HepG2 (cell line): ENCODE data around the gene ABCC1. TPM values are rescaled to one million over a fixed set of nuclear protein-coding genes. Genes with fewer than 3 reads are reported as not detected.

ENCODE experiments used
- ADNP ChIP-seq: sonication (generic); formaldehyde crosslinking; IDR thresholded peaks from 2 replicates; pipeline ENCODE4 v1.4.0; 2020; ENCODE audit warnings: missing genetic modification reagents
- ATRX ChIP-seq: sonication (generic); formaldehyde crosslinking; IDR thresholded peaks from 2 replicates; pipeline ENCODE4 v1.4.0; 2020; ENCODE audit warnings: missing genetic modification reagents, borderline replicate concordance
- FOSL1 ChIP-seq: sonication (generic); formaldehyde crosslinking; IDR thresholded peaks from 2 replicates; pipeline ENCODE4 v1.9.0; 2021; ENCODE audit warnings: missing genetic modification reagents, borderline replicate concordance
- FOXP1 ChIP-seq, 2 experiments: fragments of 450-650 bp in 1 of 2; IDR thresholded peaks; 2 replicates each; pipeline ENCODE4 v1.6.1; 2017 to 2018; ENCODE audit warnings: antibody characterized with exemption in 1 of 2
- GATAD2A ChIP-seq: IDR thresholded peaks from 2 replicates; pipeline ENCODE4 v1.6.1; 2016
- GPN1 ChIP-seq: sonication (generic); formaldehyde crosslinking; IDR thresholded peaks from 2 replicates; pipeline ENCODE4 v1.5.1; 2020; ENCODE audit warnings: missing genetic modification reagents, borderline replicate concordance
- JUN ChIP-seq: sonication (generic); formaldehyde crosslinking; IDR thresholded peaks from 2 replicates; pipeline ENCODE4 v1.4.0; 2020; ENCODE audit warnings: mild to moderate bottlenecking, missing genetic modification reagents
- KDM5B ChIP-seq: sonication (generic); formaldehyde crosslinking; IDR thresholded peaks from 2 replicates; pipeline ENCODE4 v1.4.0; 2020; ENCODE audit warnings: missing genetic modification reagents, mild to moderate bottlenecking, borderline replicate concordance
- MAZ ChIP-seq, 2 experiments: sonication (generic) in 1 of 2; formaldehyde crosslinking in 1 of 2; IDR thresholded peaks; 2 replicates each; pipeline versions ENCODE4 v1.5.0 to v1.6.1; 2012 to 2020; ENCODE audit warnings: low read depth in 2 of 2, mild to moderate bottlenecking in 2 of 2, borderline replicate concordance in 1 of 2, improper control_type of control experiment in 1 of 2, low read length in 1 of 2, missing genetic modification reagents in 1 of 2, moderate library complexity in 1 of 2
- NFATC3 ChIP-seq: sonication (generic); formaldehyde crosslinking; IDR thresholded peaks from 2 replicates; pipeline ENCODE4 v1.5.1; 2020; ENCODE audit warnings: mild to moderate bottlenecking, missing genetic modification reagents
- PRMT3 ChIP-seq: sonication (generic); formaldehyde crosslinking; IDR thresholded peaks from 2 replicates; pipeline ENCODE4 v1.8.1; 2022; ENCODE audit warnings: low read depth, mild to moderate bottlenecking, moderate library complexity, missing genetic modification reagents, borderline replicate concordance
- RCOR2 ChIP-seq: IDR thresholded peaks from 2 replicates; pipeline ENCODE4 v1.6.1; 2016; ENCODE audit warnings: missing biosample characterization, missing genetic modification reagents
- RXRB ChIP-seq: IDR thresholded peaks from 2 replicates; pipeline ENCODE4 v1.6.1; 2016; ENCODE audit warnings: borderline replicate concordance, missing genetic modification reagents, missing compliant biosample characterization
- SIN3A ChIP-seq: IDR thresholded peaks from 2 replicates; pipeline ENCODE4 v1.6.1; 2011; ENCODE audit warnings: low read depth, mild to moderate bottlenecking, control low read depth, low read length, borderline replicate concordance
- SOX13 ChIP-seq, 3 experiments: fragments of 450-650 bp in 1 of 3; sonication (generic) in 1 of 3; formaldehyde crosslinking in 1 of 3; IDR thresholded peaks in 2 of 3; conservative IDR thresholded peaks in 1 of 3; 2 replicates each; pipeline versions ENCODE4 v1.5.0 to v1.6.1; 2016 to 2020; ENCODE audit warnings: antibody characterized with exemption in 1 of 3, mild to moderate bottlenecking in 1 of 3, missing compliant biosample characterization in 1 of 3, missing genetic modification reagents in 1 of 3, moderate library complexity in 1 of 3
- ZNF10 ChIP-seq: sonication (generic); formaldehyde crosslinking; IDR thresholded peaks from 2 replicates; pipeline ENCODE4 v1.4.0; 2020; ENCODE audit warnings: mild to moderate bottlenecking, low read depth, missing genetic modification reagents, borderline replicate concordance
- ZNF672 ChIP-seq: sonication (generic); formaldehyde crosslinking; IDR thresholded peaks from 2 replicates; pipeline ENCODE4 v1.8.1; 2022; ENCODE audit warnings: missing genetic modification reagents
- ZNF7 ChIP-seq: IDR thresholded peaks from 2 replicates; pipeline ENCODE4 v1.6.1; 2016; ENCODE audit warnings: missing biosample characterization, missing genetic modification reagents
- ZNF839 ChIP-seq: sonication (generic); formaldehyde crosslinking; IDR thresholded peaks from 2 replicates; pipeline ENCODE4 v1.4.0; 2020; ENCODE audit warnings: missing genetic modification reagents, mild to moderate bottlenecking, borderline replicate concordance
- polyA plus RNA-seq, 8 experiments: library from polyadenylated mRNA; depleted of rRNA in 3 of 8; stranded (reverse) in 7 of 8; unstranded in 1 of 8; fragments of >200 nt; fragmentation: Illumina TruSeq in 4 of 8; extraction: Trizol in 4 of 8; gene quantifications; 2 replicates each; pipeline versions ENCODE4 v1.2.1 to v1.2.3, GENCODE V29; 2011 to 2016; ENCODE audit warnings: low read depth in 4 of 8, missing spikeins in 1 of 8, mixed read lengths in 1 of 8; ENCODE audit not compliant: insufficient read depth in 1 of 8
- total RNA-seq, 5 experiments: library from RNA; depleted of rRNA; stranded (reverse); fragments of >200 nt; fragmentation: Illumina TruSeq; extraction: Trizol; gene quantifications; 2 replicates each; pipeline ENCODE4 v1.2.3, GENCODE V29; 2016; ENCODE audit warnings: low read depth in 1 of 5
- TF ChIP-seq, protein P1 (sequence below): sonication (generic); formaldehyde crosslinking; IDR thresholded peaks from 2 replicates; pipeline ENCODE4 v1.5.0; 2020; ENCODE audit warnings: mild to moderate bottlenecking, missing genetic modification reagents, borderline replicate concordance
- TF ChIP-seq, protein P2 (sequence below): sonication (generic); formaldehyde crosslinking; IDR thresholded peaks from 2 replicates; pipeline ENCODE4 v1.5.0; 2020; ENCODE audit warnings: mild to moderate bottlenecking, missing genetic modification reagents
- TF ChIP-seq, protein P3 (sequence below): IDR thresholded peaks from 2 replicates; pipeline ENCODE4 v1.6.1; 2016
- TF ChIP-seq, protein P4 (sequence below): IDR thresholded peaks from 2 replicates; pipeline ENCODE4 v1.6.1; 2016; ENCODE audit warnings: low read depth, borderline replicate concordance

The ABCC1 gene
- total and polyA plus RNA-seq, 2 of the 13 experiments (the other 11 are each of a cell fraction or from before 2014, with no cell fraction given) = 13.0 to 30.6 TPM

DNA sequence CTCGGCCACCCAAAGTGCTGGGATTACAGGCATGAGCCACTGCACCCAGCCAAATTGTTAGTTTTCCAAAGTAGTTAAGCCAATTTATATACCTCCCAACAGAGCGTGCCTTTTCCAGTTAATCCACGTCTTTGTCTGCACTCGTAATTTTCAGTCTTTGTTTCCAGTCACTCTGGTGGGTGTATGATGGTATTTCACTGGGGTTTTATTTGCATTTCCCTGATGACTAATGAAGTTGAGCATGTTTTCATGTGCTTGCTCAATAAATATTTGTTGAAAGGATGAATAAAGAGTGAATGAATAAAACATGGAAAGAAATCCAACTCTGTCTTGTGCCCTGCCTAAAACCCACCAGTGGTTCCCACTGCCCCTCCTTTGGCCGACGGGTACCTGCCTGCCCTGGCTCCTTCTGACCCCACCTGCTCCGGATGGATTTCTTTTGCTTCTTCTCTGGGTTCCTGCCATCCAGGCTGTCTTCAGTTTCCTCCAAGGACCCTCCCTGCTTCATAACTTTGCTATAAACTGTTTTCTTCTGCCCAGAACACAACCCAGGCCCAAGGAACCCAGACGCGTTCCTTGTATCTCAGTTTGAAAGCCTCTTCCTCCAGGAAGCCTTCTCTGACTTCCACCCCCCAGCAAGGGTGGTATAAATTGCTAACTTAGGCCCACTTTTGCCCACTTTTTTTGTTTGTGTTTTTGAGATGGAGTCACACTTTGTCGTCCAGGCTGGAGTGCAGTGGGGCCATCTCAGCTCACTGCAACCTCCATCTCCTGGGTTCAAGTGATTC lies 3.0 kb upstream of the ABCC1 start (continued):
- TF ChIP-seq ZNF10 (CRISPR knock-in tag) (no peak), SOX13 (IDR thresholded peaks at IDR 0.05) (no peak), SOX13 (CRISPR knock-in tag; conservative IDR thresholded peaks at IDR 0.05 in 1 of 2, IDR thresholded peaks at IDR 0.05 in 1 of 2) (peak in 1 of 2 experiments; percentile 81; a peak in 2 of 4 replicates), ZNF7 (CRISPR knock-in tag) (peak; percentile 44; the same call in 1 of the 2 replicates), RCOR2 (CRISPR knock-in tag) (0 out of 2 replicates have a peak, but pooled peaks have one; percentile 12), FOSL1 (peak; percentile 49; the same call in 1 of the 2 replicates), MAZ (IDR thresholded peaks at IDR 0.05; ENCODE audit: borderline replicate concordance, low read depth, low read length) (no peak), MAZ (CRISPR knock-in tag; IDR thresholded peaks at IDR 0.05; ENCODE audit: low read depth) (no peak), ZNF672 (CRISPR knock-in tag) (no peak), RXRB (CRISPR knock-in tag) (0 out of 2 replicates have a peak, but pooled peaks have one; percentile 19), JUN (no peak), ZNF839 (no peak), NFATC3 (0 out of 2 replicates have a peak, but pooled peaks have one; percentile 63), PRMT3 (CRISPR knock-in tag) (no peak), KDM5B (CRISPR knock-in tag) (no peak), FOXP1 (IDR thresholded peaks at IDR 0.05) (no peak), FOXP1 (CRISPR knock-in tag; IDR thresholded peaks at IDR 0.05) (0 out of 2 replicates have a peak, but pooled peaks have one; percentile 9), ADNP (0 out of 2 replicates have a peak, but pooled peaks have one; percentile 9), ATRX (CRISPR knock-in tag) (no peak), GATAD2A (CRISPR knock-in tag) (peak; percentile 73), GPN1 (no peak), SIN3A (no peak)
- TF ChIP-seq, protein P1, sequence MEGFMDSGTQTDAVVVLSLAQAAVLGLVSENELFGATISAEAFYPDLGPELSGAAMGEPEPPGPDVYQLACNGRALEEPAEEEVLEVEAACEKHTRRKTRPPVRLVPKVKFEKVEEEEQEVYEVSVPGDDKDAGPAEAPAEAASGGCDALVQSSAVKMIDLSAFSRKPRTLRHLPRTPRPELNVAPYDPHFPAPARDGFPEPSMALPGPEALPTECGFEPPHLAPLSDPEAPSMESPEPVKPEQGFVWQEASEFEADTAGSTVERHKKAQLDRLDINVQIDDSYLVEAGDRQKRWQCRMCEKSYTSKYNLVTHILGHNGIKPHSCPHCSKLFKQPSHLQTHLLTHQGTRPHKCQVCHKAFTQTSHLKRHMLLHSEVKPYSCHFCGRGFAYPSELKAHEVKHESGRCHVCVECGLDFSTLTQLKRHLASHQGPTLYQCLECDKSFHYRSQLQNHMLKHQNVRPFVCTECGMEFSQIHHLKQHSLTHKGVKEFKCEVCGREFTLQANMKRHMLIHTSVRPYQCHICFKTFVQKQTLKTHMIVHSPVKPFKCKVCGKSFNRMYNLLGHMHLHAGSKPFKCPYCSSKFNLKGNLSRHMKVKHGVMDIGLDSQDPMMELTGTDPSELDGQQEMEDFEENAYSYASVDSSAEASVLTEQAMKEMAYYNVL (CRISPR knock-in tag) = peak; percentile 73; the same call in 1 of the 2 replicates
- TF ChIP-seq, protein P2, sequence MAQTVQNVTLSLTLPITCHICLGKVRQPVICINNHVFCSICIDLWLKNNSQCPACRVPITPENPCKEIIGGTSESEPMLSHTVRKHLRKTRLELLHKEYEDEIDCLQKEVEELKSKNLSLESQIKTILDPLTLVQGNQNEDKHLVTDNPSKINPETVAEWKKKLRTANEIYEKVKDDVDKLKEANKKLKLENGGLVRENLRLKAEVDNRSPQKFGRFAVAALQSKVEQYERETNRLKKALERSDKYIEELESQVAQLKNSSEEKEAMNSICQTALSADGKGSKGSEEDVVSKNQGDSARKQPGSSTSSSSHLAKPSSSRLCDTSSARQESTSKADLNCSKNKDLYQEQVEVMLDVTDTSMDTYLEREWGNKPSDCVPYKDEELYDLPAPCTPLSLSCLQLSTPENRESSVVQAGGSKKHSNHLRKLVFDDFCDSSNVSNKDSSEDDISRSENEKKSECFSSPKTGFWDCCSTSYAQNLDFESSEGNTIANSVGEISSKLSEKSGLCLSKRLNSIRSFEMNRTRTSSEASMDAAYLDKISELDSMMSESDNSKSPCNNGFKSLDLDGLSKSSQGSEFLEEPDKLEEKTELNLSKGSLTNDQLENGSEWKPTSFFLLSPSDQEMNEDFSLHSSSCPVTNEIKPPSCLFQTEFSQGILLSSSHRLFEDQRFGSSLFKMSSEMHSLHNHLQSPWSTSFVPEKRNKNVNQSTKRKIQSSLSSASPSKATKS (CRISPR knock-in tag) = no peak
- TF ChIP-seq, protein P3, sequence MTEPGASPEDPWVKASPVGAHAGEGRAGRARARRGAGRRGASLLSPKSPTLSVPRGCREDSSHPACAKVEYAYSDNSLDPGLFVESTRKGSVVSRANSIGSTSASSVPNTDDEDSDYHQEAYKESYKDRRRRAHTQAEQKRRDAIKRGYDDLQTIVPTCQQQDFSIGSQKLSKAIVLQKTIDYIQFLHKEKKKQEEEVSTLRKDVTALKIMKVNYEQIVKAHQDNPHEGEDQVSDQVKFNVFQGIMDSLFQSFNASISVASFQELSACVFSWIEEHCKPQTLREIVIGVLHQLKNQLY = no peak
- TF ChIP-seq, protein P4, sequence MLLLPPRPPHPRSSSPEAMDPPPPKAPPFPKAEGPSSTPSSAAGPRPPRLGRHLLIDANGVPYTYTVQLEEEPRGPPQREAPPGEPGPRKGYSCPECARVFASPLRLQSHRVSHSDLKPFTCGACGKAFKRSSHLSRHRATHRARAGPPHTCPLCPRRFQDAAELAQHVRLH = peak; percentile 58; the same call in 1 of the 2 replicates
